CD14-positive monocyte (primary cell): ENCODE results near the gene PSENEN. TPM values are rescaled to one million over a fixed set of nuclear protein-coding genes. Genes with fewer than 3 reads are reported as not detected.

Experiments used
- DNase-seq, 3 donors: peaks; one replicate each; pipeline ENCODE4 v3.0.0-alpha.2; 2011 to 2022
- H2AFZ ChIP-seq: 2 replicates; pipeline ENCODE4 v1.6.0; 2012; ENCODE audit warnings: mild to moderate bottlenecking, low read depth, low read length, inconsistent platforms; ENCODE audit not compliant: insufficient read depth, poor library complexity, severe bottlenecking
- H3K27ac ChIP-seq, 2 donors: 1 replicate in 1 of 2; 2 replicates in 1 of 2; pipeline ENCODE4 v1.5.1; 2012 to 2013; ENCODE audit warnings: low read length in 2 of 2, control low read depth in 1 of 2, inconsistent platforms in 1 of 2, low read depth in 1 of 2, mild to moderate bottlenecking in 1 of 2
- H3K27me3 ChIP-seq, 2 donors: one replicate each; pipeline versions ENCODE4 v1.6.0 to v1.6.1; 2011 to 2013; ENCODE audit warnings: low read length in 2 of 2; ENCODE audit not compliant: control insufficient read depth in 2 of 2, insufficient read depth in 2 of 2
- H3K36me3 ChIP-seq, 2 donors: replicated peaks in 1 of 2; 1 replicate in 1 of 2; 2 replicates in 1 of 2; pipeline versions ENCODE4 v1.5.1 to v1.6.1; 2012 to 2013; ENCODE audit warnings: low read length in 2 of 2, control low read depth in 1 of 2, inconsistent platforms in 1 of 2, mild to moderate bottlenecking in 1 of 2; ENCODE audit not compliant: insufficient read depth in 2 of 2, control insufficient read depth in 1 of 2
- H3K4me1 ChIP-seq, 2 donors: 1 replicate in 1 of 2; 2 replicates in 1 of 2; pipeline versions ENCODE4 v1.5.1 to v1.6.1; 2012 to 2013; ENCODE audit warnings: low read length in 2 of 2, control low read depth in 1 of 2, inconsistent platforms in 1 of 2, mild to moderate bottlenecking in 1 of 2, moderate library complexity in 1 of 2; ENCODE audit not compliant: insufficient read depth in 2 of 2, control insufficient read depth in 1 of 2
- H3K4me2 ChIP-seq: replicated peaks from 2 replicates; pipeline ENCODE3; 2012; ENCODE audit warnings: low read length, moderate library complexity, mild to moderate bottlenecking; ENCODE audit not compliant: poor library complexity, severe bottlenecking; ENCODE audit errors: extremely low read depth
- H3K4me3 ChIP-seq, 3 experiments: fragments of 200-600 bp in 1 of 3; sonication (generic) in 1 of 3; replicated peaks in 1 of 3; 1 replicate in 2 of 3; 2 replicates in 1 of 3; pipeline ENCODE4 v1.5.1; 2011 to 2013; ENCODE audit warnings: low read length in 3 of 3, mild to moderate bottlenecking in 3 of 3, control low read depth in 2 of 3, low read depth in 2 of 3, inconsistent platforms in 1 of 3, moderate library complexity in 1 of 3
- H3K79me2 ChIP-seq: 2 replicates; pipeline ENCODE4 v1.6.0; 2012; ENCODE audit warnings: mild to moderate bottlenecking, control low read depth, inconsistent platforms, low read length, moderate library complexity; ENCODE audit not compliant: insufficient read depth
- H3K9ac ChIP-seq: 2 replicates; pipeline ENCODE4 v1.6.0; 2017; ENCODE audit warnings: low read length, mild to moderate bottlenecking; ENCODE audit not compliant: insufficient read depth, poor library complexity, severe bottlenecking
- H3K9me3 ChIP-seq, 2 donors: replicated peaks in 1 of 2; 1 replicate in 1 of 2; 2 replicates in 1 of 2; pipeline versions ENCODE4 v1.5.1 to v1.6.1; 2012 to 2013; ENCODE audit warnings: low read length in 2 of 2, control low read depth in 1 of 2; ENCODE audit not compliant: control insufficient read depth in 1 of 2, insufficient read depth in 1 of 2
- H4K20me1 ChIP-seq: 2 replicates; pipeline ENCODE4 v1.6.0; 2012; ENCODE audit warnings: mild to moderate bottlenecking, low read length, control low read depth, moderate library complexity; ENCODE audit not compliant: insufficient read depth
- H3K27ac Mint-ChIP-seq, 7 donors: one replicate each; pipeline ENCODE4 v1.8.0; 2020; ENCODE audit warnings: mild to moderate bottlenecking in 7 of 7, mixed read lengths in 7 of 7, moderate library complexity in 6 of 7, inconsistent platforms in 2 of 7
- H3K27me3 Mint-ChIP-seq, 3 donors: one replicate each; pipeline ENCODE4 v1.8.0; 2021 to 2022; ENCODE audit warnings: low read depth in 3 of 3, mild to moderate bottlenecking in 3 of 3, mixed read lengths in 3 of 3, moderate library complexity in 3 of 3, inconsistent platforms in 1 of 3
- H3K36me3 Mint-ChIP-seq, 2 donors: one replicate each; pipeline ENCODE4 v1.8.0; 2020; ENCODE audit warnings: mixed read lengths in 2 of 2, inconsistent platforms in 1 of 2, mild to moderate bottlenecking in 1 of 2
- H3K4me1 Mint-ChIP-seq: one replicate; pipeline ENCODE4 v1.8.0; 2020; ENCODE audit warnings: mild to moderate bottlenecking, mixed read lengths
- H3K4me3 Mint-ChIP-seq, 2 donors: one replicate each; pipeline ENCODE4 v1.8.0; 2020; ENCODE audit warnings: mild to moderate bottlenecking in 2 of 2, mixed read lengths in 2 of 2, moderate library complexity in 1 of 2
- H3K9me3 Mint-ChIP-seq, 7 donors: one replicate each; pipeline ENCODE4 v1.8.0; 2020 to 2022; ENCODE audit warnings: mixed read lengths in 7 of 7, mild to moderate bottlenecking in 6 of 7, moderate library complexity in 6 of 7, inconsistent platforms in 2 of 7
- CTCF ChIP-seq: fragments of 200-600 bp; IDR thresholded peaks from one replicate; pipeline ENCODE4 v1.8.0; 2022; ENCODE audit warnings: antibody characterized with exemption, mild to moderate bottlenecking
- WGBS: methylation state at CpG from one replicate; pipeline ENCODE4 v1.1.5; 2013; ENCODE audit warnings: missing lambda C conversion rate; ENCODE audit not compliant: insufficient coverage; 5-methylcytosine and 5-hydroxymethylcytosine counted together
- intact Hi-C, 2 donors: fragments of 100-400 bp; cut with micrococcal nuclease; formaldehyde crosslinking; loops; one replicate each; pipeline versions ENCODE4 v1.15.0 to v1.15.1; 2023
- polyA plus RNA-seq, 3 donors: library from polyadenylated mRNA; depleted of rRNA in 1 of 3; unstranded in 2 of 3; stranded (reverse) in 1 of 3; fragments of 300-500 nt in 2 of 3; fragments of >200 nt in 1 of 3; fragmentation: Illumina TruSeq in 2 of 3; gene quantifications; 1 replicate in 2 of 3; 2 replicates in 1 of 3; pipeline ENCODE4 v1.2.3, GENCODE V29; 2012 to 2021

PSENEN gene
- polyA plus RNA-seq, 3 donors: 29.7 to 149 (median 129) TPM

GRCh38 chr19:35773020-35773806 lies 27.8 kb downstream of the PSENEN start:
- H4K20me1 ChIP-seq: no peaks in the 10 kb centered on the region
- 100% methylated on average over 2 of the region's 9 CpGs for WGBS
- Mint-ChIP-seq H3K4me1 (peaks cover 23% of the 10 kb centered on the region), H3K27ac (peak overlapping the region in 1 of 7 donors; percentile 50), H3K4me3 (no peak overlapping the region), H3K27me3 (peaks cover 0 to 5% (median 4%) of the 10 kb centered on the region in 3 donors), H3K9me3 (peaks cover 0 to 2% (median 0%) of the 10 kb centered on the region in 7 donors), H3K36me3 (peaks cover 6 to 14% of the 10 kb centered on the region in 2 donors)
- no peaks in the 10 kb centered on the region for H3K27me3 ChIP-seq
- no peak overlapping the region for H3K4me3 ChIP-seq
- intact Hi-C loops: loop anchor here in 1 of 2 donors (10.0 kb wide), 2 partner anchors 102 to 282 kb away; partner anchors contain the start of genes THAP8 and WDR62
- DNase-seq: peak in 2 of 3 donors; percentile 20 to 71
- TF ChIP-seq CTCF: no peak
- no peaks in the 10 kb centered on the region for H3K9me3 ChIP-seq
- no peak overlapping the region for H2AFZ ChIP-seq
- no peak overlapping the region for H3K9ac ChIP-seq
- peaks cover 14 to 19% of the 10 kb centered on the region in 2 donors for H3K4me1 ChIP-seq
- H3K4me2 ChIP-seq: no peak overlapping the region
- peaks cover 20% of the 10 kb centered on the region for H3K79me2 ChIP-seq
- no peak overlapping the region for H3K27ac ChIP-seq
- no peaks in the 10 kb centered on the region for H3K36me3 ChIP-seq

- Histone ChIP-seq H3K4me1 (peaks cover 14 to 19% of the 10 kb centered on the region in 2 donors), H3K79me2 (peaks cover 20% of the 10 kb centered on the region), H3K9ac (no peak overlapping the region), H3K9me3 (no peaks in the 10 kb centered on the region), H3K4me2 (peak overlapping the region; percentile 87), H3K4me3 (peak overlapping the region in 2 of 3 experiments; percentile 3 to 80), H3K27me3 (no peaks in the 10 kb centered on the region), H3K27ac (no peak overlapping the region), H3K36me3 (peaks cover 0 to under 1% of the 10 kb centered on the region in 2 donors), H2AFZ (peak overlapping the region; percentile 70), H4K20me1 (no peaks in the 10 kb centered on the region)
- intact Hi-C loops: loop anchor here in 1 of 2 donors (5.0 to 10.0 kb wide), 3 partner anchors 32 to 280 kb away; partner anchors contain the start of genes IGFLR1, THAP8 and WDR62
- DNase-seq: no peak
- H3K4me3 Mint-ChIP-seq: peak overlapping the region; percentile 84 to 85
- H3K27me3 Mint-ChIP-seq: peaks cover 0 to 5% (median 4%) of the 10 kb centered on the region in 3 donors
- H3K4me1 Mint-ChIP-seq: peaks cover 23% of the 10 kb centered on the region
- peak overlapping the region in 2 of 7 donors; percentile 67 to 80 for H3K27ac Mint-ChIP-seq
- peaks cover 8 to 12% of the 10 kb centered on the region in 2 donors for H3K36me3 Mint-ChIP-seq
- WGBS: 66% methylated on average over 15 of the region's 16 CpGs
- peaks cover 0 to 2% (median 0%) of the 10 kb centered on the region in 7 donors for H3K9me3 Mint-ChIP-seq
- no peak for TF ChIP-seq CTCF
These were observed 29.0 kb downstream of the PSENEN start for GRCh38 chr19:35774274-35775045.
